ENCODE measurements around the gene HES2.
A peak's percentile ranks its signal among the peaks of the same experiment; 100 is the strongest.

DNA sequence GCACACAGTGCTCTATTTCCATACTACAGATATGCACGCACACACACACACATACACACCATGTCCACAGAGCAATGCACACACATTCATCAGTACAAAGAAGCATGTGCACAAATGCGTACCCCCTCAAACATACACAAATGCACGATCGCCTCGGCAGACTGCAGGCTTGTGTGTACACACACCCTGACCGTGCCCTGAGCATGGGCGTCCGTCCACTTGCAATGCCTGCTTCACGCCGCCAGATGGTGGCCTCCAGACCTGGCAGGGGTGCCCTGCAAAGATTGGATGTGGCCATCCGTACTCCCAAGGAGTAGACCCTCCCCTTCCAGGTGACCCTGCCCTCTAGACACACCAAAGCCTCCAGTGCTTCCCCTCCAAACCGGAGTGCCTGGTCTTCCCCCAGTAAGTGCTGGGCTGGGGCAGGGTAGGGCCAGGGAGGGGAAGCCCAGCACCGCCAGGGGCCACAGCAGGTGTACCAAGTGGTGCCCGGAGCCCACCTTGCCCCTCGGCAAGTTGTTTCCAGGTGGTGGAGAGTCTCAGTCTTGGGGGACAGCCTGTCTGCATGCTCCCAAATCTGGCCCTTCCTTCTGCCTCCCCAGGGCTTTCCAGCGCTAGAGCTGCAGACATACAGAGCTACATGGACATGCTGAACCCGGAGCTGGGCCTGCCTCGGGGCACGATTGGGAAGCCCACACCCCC is 25.5 kb upstream of the HES2 start:
- TF ChIP-seq, protein P1, sequence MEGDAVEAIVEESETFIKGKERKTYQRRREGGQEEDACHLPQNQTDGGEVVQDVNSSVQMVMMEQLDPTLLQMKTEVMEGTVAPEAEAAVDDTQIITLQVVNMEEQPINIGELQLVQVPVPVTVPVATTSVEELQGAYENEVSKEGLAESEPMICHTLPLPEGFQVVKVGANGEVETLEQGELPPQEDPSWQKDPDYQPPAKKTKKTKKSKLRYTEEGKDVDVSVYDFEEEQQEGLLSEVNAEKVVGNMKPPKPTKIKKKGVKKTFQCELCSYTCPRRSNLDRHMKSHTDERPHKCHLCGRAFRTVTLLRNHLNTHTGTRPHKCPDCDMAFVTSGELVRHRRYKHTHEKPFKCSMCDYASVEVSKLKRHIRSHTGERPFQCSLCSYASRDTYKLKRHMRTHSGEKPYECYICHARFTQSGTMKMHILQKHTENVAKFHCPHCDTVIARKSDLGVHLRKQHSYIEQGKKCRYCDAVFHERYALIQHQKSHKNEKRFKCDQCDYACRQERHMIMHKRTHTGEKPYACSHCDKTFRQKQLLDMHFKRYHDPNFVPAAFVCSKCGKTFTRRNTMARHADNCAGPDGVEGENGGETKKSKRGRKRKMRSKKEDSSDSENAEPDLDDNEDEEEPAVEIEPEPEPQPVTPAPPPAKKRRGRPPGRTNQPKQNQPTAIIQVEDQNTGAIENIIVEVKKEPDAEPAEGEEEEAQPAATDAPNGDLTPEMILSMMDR (IDR thresholded peaks at IDR 0.05): peak in 5 of 7 experiments; percentile 51 to 78 (median 69)
- TF ChIP-seq POLR2AphosphoS5 (IDR thresholded peaks at IDR 0.05): no peak
- TF ChIP-seq EP300 (IDR thresholded peaks at IDR 0.05): no peak
- no peak for TF ChIP-seq POLR2A (IDR thresholded peaks at IDR 0.05)

All from stomach (tissue), 4 donors.